Measurements from ENCODE around the gene RPS16.

RPS16 gene

GRCh38 chr19:39390751-39391437 is 44.9 kb downstream of the RPS16 start, which contains the start of the genes MED29 and PAF1 (continued):
- TF ChIP-seq ZBTB26 (tag by site-specific recombination; optimal IDR thresholded peaks at IDR 0.05): peak; percentile 85
- TF ChIP-seq ZNF404 (tag by site-specific recombination; IDR thresholded peaks at IDR 0.05): no peak
- TF ChIP-seq ZNF148 (tag by site-specific recombination; IDR thresholded peaks at IDR 0.05; ENCODE audit: borderline replicate concordance): peak; percentile 94
- peak; percentile 98 for TF ChIP-seq ZNF580 (tag by site-specific recombination; IDR thresholded peaks at IDR 0.05)
- peak; percentile 84; the same call in 1 of the 2 replicates for TF ChIP-seq HIC1 (tag by site-specific recombination; IDR thresholded peaks at IDR 0.05)
- peak; percentile 89 for TF ChIP-seq ZNF843 (tag by site-specific recombination; IDR thresholded peaks at IDR 0.05)
- no peak; the same call in 1 of the 2 replicates for TF ChIP-seq ZSCAN16 (tag by site-specific recombination; IDR thresholded peaks at IDR 0.05)
- TF ChIP-seq ZBTB20 (tag by site-specific recombination; IDR thresholded peaks at IDR 0.05): peak; percentile 90
- peak; percentile 95 for TF ChIP-seq ZSCAN30 (tag by site-specific recombination; IDR thresholded peaks at IDR 0.05)
- TF ChIP-seq ZNF223 (tag by site-specific recombination; IDR thresholded peaks at IDR 0.05): peak; percentile 14; the same call in 1 of the 2 replicates
- no peak for TF ChIP-seq ZNF292 (tag by site-specific recombination; IDR thresholded peaks at IDR 0.05; ENCODE audit: borderline replicate concordance, low read depth)
- peak; percentile 96 for TF ChIP-seq PRDM10 (tag by site-specific recombination; IDR thresholded peaks at IDR 0.05)
- no peak for TF ChIP-seq ZNF37A (tag by site-specific recombination; IDR thresholded peaks at IDR 0.05)
- TF ChIP-seq ZNF366 (tag by site-specific recombination; conservative IDR thresholded peaks at IDR 0.05): peak; percentile 84
- no peak for TF ChIP-seq ZNF175 (tag by site-specific recombination; IDR thresholded peaks at IDR 0.05)
- no peak for TF ChIP-seq SETDB1 (IDR thresholded peaks at IDR 0.05; ENCODE audit: insufficient read length, low read length)
- TF ChIP-seq KLF9 (tag by site-specific recombination; IDR thresholded peaks at IDR 0.05; ENCODE audit: low read depth): peak; percentile 99
- TF ChIP-seq FEZF1 (tag by site-specific recombination; IDR thresholded peaks at IDR 0.05): peak; percentile 60
- peak; percentile 80 for TF ChIP-seq MYNN (tag by site-specific recombination; IDR thresholded peaks at IDR 0.05; ENCODE audit: borderline replicate concordance)
- TF ChIP-seq ZNF792 (tag by site-specific recombination; IDR thresholded peaks at IDR 0.05): peak; percentile 96; the same call in 1 of the 2 replicates
- TF ChIP-seq OVOL3 (tag by site-specific recombination; IDR thresholded peaks at IDR 0.05): peak; percentile 90
- TF ChIP-seq HOXC10 (CRISPR knock-in tag; IDR thresholded peaks at IDR 0.05): no peak
- TF ChIP-seq TRIM28 (IDR thresholded peaks at IDR 0.05; ENCODE audit: borderline replicate concordance, low read length): no peak
- 0 out of 2 replicates have a peak, but pooled peaks have one; percentile 55 for TF ChIP-seq TSHZ1 (tag by site-specific recombination; IDR thresholded peaks at IDR 0.05; ENCODE audit: borderline replicate concordance)
- peak; percentile 97 for TF ChIP-seq SP3 (tag by site-specific recombination; IDR thresholded peaks at IDR 0.05)
- peak; percentile 67; the same call in 1 of the 2 replicates for TF ChIP-seq ZNF394 (tag by site-specific recombination; IDR thresholded peaks at IDR 0.05; ENCODE audit: borderline replicate concordance)
